Measurements from ENCODE around the gene PDCL2. TPM values are rescaled to one million over a fixed set of nuclear protein-coding genes. Genes with fewer than 3 reads are reported as not detected.
"Not testable (repeated sequence)": the region's sequence is repeated elsewhere in the genome, so short reads cannot be mapped to it uniquely, and the experiment has no call there.

PDCL2 gene, protein sequence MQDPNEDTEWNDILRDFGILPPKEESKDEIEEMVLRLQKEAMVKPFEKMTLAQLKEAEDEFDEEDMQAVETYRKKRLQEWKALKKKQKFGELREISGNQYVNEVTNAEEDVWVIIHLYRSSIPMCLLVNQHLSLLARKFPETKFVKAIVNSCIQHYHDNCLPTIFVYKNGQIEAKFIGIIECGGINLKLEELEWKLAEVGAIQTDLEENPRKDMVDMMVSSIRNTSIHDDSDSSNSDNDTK
- not detected in 2 replicates for polyA plus RNA-seq (2014; cell fraction: cytosol; rRNA removed)
- polyA plus RNA-seq (2014; cell fraction: nucleus; rRNA removed) = not detected in 2 replicates

DNA sequence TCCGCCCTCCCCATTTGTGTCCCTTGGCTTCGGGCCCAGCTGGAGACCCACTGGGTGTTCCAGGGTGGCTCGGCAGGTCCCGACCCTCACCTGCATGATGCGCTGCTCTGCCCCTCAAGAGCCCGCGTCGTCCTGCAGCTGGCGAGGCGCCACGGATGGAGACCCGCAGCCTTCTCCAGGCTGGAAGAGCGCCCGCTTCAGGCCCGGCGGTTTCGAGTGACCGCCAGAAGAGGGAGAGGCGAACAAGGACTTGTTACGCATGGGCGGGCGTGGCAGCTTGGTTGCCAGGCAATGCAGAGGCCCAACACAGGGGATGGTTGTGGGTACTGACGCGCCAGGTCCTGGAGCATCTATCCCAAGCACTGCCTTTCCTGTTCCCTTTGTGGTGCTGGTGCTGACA lies at the start of gene PDCL2:
Gene PDCL2 (minus strand): TSS at position 232 of the 400 bp plus-strand sequence. CDS start 136 bp downstream, at position 96.
- no peak for DNase-seq (ENCODE audit: low spot score)

GRCh38 chr4:55637272-55637820 lies 45.3 kb upstream of the PDCL2 start:
- DNase-seq (ENCODE audit: low spot score) = no peak

- no peak for DNase-seq (ENCODE audit: low spot score)
Measured at GRCh38 chr4:55636656-55636999, 44.6 kb upstream of the PDCL2 start.

DNA sequence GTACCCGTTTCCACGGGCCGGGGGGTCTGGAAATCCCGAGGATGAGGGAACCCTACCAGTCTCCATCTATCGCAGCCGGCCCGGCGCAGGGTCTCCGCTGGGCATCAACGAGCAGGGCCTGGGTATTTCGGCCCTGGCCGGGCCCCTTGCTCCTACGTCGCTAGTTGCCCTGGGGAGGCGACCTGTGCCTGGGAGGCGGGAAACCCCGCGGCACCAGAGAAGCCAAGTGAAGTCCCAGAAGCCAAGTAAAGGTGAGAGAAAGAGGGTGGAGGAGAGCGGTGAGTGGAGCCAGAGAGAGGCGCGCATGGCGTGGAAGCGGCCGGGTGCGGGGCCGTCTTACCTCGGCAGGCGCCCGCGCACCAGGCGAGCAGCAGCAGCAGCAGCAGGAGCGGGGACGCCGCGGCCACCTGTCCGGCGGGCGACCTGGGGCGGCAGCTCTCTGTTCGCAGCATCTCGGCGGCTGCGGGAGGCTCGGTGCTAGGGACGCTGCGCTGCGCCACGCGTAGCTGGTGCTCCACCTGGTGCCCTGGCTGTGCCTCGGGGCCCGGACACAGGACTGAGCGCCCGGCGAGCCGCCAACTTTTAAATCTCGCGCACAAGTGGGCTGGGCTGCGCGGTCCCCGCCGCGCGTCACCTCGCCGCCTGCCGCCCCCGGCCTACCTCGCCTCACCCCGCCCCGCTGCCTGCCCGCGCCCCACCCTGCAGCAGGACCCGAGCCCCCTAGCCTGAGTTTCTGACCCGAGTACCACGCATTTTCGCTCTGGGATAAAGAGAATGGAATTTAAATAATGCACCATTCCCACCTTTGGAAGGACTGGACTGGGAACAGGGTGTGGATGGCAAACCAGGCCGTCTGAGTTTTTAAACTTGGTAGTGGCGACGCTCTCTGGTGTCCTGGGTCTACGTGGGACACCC lies 44.0 kb upstream of the PDCL2 start, which contains the start of gene NMU:
Gene NMU (minus strand): TSS at position 558 of the 915 bp plus-strand sequence. CDS start 106 bp downstream, at position 452.
- DNase-seq (ENCODE audit: low spot score) = peak; percentile 7

- no peak for DNase-seq (ENCODE audit: low spot score)
Measured at GRCh38 chr4:55635282-55635681, 43.2 kb upstream of the PDCL2 start.

DNA sequence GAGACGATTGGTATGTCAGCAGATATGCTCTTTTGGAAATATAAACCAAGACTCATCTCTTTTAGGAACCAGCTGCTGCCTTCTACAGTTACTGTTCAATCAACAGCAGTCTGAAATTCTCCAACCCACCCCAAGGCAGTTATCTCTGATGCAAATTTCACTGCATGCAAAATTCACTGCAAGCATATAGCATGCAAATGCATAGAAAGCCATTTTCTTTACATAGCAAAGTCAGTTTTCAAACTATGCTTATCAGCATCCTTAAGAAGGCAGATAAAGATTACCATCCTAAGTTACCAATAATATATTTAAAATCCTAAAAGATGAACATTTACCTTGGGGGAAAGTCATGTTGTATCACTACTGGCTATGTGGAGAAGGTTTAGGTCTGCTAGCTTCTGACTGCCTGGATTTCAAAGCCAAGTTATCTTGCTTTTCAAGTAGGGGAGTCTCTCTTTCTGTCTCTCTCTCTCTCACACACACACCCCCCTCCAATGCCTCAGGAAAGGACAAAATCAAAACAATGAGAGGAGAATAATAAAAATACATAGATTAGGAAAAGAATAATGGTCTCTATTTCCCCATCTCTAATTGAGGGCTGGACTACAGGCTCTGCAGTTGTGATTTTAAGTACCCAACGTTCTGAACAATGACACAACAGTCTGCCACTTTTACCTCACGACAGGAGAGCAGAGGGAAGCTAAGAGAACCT lies 42.5 kb upstream of the PDCL2 start:
- DNase-seq (ENCODE audit: low spot score) = no peak

DNA sequence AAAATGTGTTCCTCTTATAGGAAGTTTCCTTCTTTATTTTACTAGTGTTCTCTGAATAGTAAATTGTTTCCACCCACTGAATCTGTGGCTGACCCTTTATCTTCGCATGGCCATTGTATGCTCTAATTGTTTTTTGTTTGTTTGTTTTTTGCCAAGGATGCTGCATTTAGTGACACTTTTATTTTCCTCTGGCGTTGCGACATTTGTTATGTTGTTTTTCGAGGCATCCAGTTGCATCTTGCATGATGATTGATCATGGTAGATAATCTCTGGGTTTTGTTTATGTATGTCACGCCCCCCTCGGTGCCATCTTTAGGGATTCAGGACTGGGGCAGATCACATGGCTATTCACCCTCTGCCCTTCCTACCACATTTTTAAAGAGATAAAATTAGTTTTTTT lies 41.9 kb upstream of the PDCL2 start:
- DNase-seq (ENCODE audit: low spot score) = no peak

- no peak for DNase-seq (ENCODE audit: low spot score)
Measured at GRCh38 chr4:55625835-55626234, 33.8 kb upstream of the PDCL2 start.

DNA sequence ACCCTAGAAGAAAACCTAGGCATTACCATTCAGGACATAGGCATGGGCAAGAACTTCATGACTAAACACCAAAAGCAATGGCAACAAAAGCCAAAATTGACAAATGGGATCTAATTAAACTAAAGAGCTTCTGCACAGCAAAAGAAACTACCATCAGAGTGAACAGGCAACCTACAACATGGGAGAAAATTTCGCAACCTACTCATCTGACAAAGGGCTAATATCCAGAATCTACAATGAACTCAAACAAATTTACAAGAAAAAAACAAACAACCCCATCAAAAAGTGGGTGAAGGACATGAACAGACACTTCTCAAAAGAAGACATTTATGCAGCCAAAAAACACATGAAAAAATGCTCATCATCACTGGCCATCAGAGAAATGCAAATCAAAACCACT lies 32.0 kb upstream of the PDCL2 start:
- DNase-seq (ENCODE audit: low spot score) = not testable (repeated sequence)

- DNase-seq (ENCODE audit: low spot score) = no peak
Measured at GRCh38 chr4:55618546-55619143, 26.6 kb upstream of the PDCL2 start.

GRCh38 chr4:55617587-55618197 lies 25.6 kb upstream of the PDCL2 start:
- DNase-seq (ENCODE audit: low spot score) = no peak

DNA sequence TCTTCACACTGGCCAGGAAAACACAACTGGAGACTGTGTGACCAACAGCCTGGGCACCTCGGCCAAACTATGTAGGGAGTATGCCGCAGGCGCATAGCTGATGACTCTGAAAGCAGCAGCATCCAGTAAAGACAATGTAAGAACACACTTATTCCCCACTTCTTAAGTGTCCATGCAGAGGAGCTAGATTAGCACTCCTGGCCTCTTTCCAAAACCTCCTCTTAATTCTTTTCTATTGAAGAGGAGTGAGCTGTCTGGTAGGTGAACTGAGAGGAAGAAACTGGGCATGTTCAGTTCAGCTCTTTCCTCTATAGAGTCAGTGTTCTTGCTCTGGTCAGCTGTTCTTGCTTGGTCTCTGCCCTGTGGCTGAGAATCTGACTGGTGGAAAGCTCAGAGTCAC lies 23.0 kb upstream of the PDCL2 start:
- no peak for DNase-seq (ENCODE audit: low spot score)

- no peak for DNase-seq (ENCODE audit: low spot score)
Measured at GRCh38 chr4:55613621-55614020, 21.6 kb upstream of the PDCL2 start.

DNA sequence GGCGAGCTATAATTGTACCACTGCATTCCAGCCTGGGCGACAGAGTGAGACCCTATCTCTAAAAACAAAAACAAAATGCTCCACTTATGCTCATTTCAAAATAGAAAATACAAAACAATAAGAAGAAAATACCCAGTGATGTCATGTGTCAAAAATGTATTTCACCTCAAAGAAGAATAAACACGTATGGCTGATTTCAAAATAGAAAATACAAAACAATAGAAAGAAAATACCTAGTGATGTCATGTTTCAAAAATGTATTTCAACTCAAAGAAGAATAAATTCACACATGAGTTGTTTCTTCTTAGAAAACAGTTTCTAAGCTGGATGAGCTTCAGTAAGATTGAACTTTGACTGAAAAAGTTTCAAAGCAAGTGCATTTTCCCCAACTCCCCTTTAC lies 20.3 kb upstream of the PDCL2 start:
- no peak for DNase-seq (ENCODE audit: low spot score)

- DNase-seq (ENCODE audit: low spot score) = no peak
Measured at GRCh38 chr4:55611358-55612059, 19.5 kb upstream of the PDCL2 start.

- no peak for DNase-seq (ENCODE audit: low spot score)
Measured at GRCh38 chr4:55610381-55610780, 18.3 kb upstream of the PDCL2 start.

- DNase-seq (ENCODE audit: low spot score) = no peak
Measured at GRCh38 chr4:55609393-55609866, 17.4 kb upstream of the PDCL2 start.

- DNase-seq (ENCODE audit: low spot score) = no peak
Measured at GRCh38 chr4:55608591-55608990, 16.5 kb upstream of the PDCL2 start.

GRCh38 chr4:55604996-55605395 lies 13.0 kb upstream of the PDCL2 start:
- no peak for DNase-seq (ENCODE audit: low spot score)

DNA sequence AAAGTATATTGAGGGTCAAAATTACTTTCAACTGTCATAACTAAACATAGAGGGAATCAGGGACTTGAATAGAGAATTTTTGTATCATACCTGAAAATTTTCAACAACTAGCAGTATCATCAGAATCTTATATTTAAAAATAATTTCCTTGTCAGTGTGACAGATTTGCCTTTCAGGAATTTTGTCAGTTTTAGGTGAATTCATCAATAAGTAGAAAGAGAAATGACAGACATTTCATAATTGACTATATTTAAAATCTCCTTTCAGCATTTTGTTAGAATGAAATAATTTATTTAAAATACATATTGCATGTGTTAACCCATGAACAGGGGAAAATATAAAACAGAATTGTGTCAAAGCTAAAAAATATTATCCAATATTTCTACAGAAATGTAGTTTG lies 8.6 kb upstream of the PDCL2 start:
- no peak for DNase-seq (ENCODE audit: low spot score)

Measured in SK-N-DZ (cell line).